VCaP (cell line): ENCODE data around the gene TNS4.

Experiments used
- H3K27ac ChIP-seq: fragments of 450-650 bp; 2 replicates; pipeline ENCODE4 v1.5.1; 2017
- TF ChIP-seq, protein P1 (sequence below): fragments of 450-650 bp; conservative IDR thresholded peaks from 2 replicates; pipeline ENCODE4 v1.5.1; 2017; ENCODE audit warnings: mild to moderate bottlenecking, moderate library complexity

Gene TNS4

GRCh38 chr17:40525294-40525693, 23.9 kb upstream of the TNS4 start:
- TF ChIP-seq, protein P1, sequence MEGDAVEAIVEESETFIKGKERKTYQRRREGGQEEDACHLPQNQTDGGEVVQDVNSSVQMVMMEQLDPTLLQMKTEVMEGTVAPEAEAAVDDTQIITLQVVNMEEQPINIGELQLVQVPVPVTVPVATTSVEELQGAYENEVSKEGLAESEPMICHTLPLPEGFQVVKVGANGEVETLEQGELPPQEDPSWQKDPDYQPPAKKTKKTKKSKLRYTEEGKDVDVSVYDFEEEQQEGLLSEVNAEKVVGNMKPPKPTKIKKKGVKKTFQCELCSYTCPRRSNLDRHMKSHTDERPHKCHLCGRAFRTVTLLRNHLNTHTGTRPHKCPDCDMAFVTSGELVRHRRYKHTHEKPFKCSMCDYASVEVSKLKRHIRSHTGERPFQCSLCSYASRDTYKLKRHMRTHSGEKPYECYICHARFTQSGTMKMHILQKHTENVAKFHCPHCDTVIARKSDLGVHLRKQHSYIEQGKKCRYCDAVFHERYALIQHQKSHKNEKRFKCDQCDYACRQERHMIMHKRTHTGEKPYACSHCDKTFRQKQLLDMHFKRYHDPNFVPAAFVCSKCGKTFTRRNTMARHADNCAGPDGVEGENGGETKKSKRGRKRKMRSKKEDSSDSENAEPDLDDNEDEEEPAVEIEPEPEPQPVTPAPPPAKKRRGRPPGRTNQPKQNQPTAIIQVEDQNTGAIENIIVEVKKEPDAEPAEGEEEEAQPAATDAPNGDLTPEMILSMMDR: no peak
- H3K27ac ChIP-seq: no peak overlapping the region

GRCh38 chr17:40524243-40524965, 23.0 kb upstream of the TNS4 start:
- TF ChIP-seq, protein P1: no peak
- H3K27ac ChIP-seq: no peak overlapping the region

DNA sequence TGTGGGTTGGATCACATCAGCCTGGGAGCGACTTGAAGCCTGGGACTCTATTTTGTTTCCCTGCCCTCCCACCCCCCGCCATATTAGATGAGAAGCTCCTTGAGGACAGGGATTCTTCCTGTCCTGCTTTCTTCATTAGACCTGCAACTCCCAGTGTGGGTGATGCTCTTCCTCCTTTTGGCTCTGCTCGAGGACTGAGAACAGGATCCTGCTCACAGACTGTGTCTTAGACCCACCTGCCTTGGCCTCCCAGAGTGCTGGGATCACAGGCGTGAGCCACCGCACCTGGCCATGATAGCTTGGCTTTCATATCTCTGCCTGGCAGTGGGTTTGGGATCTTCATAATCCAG, 21.5 kb upstream of the TNS4 start:
- TF ChIP-seq, protein P1: no peak
- H3K27ac ChIP-seq: no peak overlapping the region

DNA sequence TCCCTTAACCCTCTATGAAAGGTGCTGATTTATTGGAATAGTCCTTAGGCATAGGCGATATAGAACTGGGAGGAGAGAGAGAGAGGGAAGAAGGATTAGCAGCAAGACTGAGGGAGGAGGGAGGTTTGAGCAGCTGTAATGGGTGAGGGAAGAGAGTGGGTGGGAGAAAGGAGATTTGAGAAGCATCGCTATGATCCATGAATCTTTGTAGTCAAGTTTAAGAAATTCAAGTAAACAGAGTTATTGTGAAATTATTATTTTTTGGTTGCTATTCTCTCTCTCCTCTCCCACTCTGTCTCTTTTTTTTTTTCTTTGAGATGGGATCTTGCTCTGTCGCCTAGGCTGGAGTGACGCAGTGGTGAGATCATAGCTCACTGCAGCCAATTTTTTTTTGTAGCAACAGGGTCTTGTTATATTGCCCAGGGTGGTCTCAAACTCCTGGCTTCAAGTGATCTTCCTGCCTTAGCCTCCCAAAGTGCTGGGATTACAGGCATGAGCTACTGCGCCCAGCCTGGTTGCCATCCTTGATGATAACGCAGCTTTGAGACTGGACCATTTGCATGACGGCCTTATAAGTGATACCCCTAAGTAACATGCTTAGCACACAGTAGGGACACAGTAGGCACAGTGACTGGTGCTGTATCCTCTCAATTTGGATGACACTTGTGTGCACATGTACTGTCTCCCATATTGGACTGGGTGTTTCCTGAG, 21.0 kb upstream of the TNS4 start:
- H3K27ac ChIP-seq: no peak overlapping the region
- TF ChIP-seq, protein P1: no peak

DNA sequence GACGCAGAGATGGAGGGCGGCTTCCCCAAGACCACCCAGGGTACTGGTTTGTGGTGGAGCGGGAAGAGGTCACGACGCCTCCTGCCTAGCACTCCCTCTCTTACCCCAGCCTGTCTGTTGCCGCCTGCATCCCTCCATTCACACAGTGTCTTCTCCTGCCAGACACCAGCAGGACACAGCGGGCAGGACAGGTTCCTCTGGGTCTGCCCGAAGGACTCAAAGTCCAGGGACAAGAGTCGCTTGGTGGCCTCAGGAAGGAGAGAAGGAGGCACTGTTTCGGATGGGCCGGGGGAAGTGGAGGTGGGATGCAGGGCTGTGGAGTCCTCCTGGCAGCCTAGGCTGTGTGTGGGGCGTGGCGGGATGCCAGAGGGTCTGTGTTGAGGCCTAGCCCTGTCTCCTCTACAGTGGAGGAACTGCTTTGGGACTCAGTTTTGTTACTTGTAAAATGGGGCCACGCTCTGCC, 19.6 kb upstream of the TNS4 start:
- TF ChIP-seq, protein P1: no peak
- H3K27ac ChIP-seq: no peak overlapping the region

DNA sequence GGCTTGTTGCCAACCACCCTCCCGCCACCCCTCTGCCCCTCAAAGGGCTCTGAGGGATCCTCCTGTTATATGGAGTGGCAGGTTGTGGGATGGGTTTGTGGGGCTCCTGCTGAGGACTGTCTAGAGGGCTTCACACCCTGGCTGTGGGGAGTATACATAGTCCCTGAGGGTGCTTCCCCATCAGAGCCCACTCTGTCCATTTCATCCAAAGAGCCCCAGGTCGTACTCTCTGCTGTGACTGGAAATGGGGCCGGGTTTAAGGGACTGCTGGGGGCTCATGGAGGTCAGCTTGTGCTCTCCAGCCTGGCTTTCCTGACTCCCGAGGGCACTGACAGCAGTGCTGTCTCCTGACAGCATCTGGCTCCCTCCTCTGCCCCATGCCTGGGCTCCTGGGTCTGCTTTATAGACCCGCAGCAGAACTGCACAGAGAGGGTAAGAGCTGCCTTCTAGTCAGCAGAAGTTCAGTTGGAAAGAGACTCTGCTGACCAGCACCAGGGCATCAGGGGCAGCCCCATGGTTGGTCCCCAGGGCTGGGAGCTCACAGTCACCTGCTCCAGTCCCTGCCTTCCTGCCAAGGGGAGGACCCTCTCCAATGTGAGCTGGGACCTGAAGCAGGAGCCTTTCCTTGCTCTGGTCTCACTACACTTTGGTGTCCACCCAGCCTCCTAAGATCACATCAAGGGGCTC, 17.8 kb upstream of the TNS4 start:
- H3K27ac ChIP-seq: no peak overlapping the region
- TF ChIP-seq, protein P1: no peak

- TF ChIP-seq, protein P1: no peak
- no peak overlapping the region for H3K27ac ChIP-seq
These were observed 17.1 kb upstream of the TNS4 start for GRCh38 chr17:40518401-40519088.
